Stimulated activated CD4-positive, alpha-beta T cell treated with anti-CD3 and anti-CD28 coated beads, Interleukin-1b, Interleukin-23, amount 100 ng/mL, for 24 hours (primary cell): Measurements from ENCODE around the gene CDKN2A.
"Not testable (repeated sequence)": the region's sequence is repeated elsewhere in the genome, so short reads cannot be mapped to it uniquely, and the experiment has no call there.

Experiments
- DNase-seq, 4 experiments: peaks; one replicate each; pipeline ENCODE4 v3.0.0-alpha.2; 2020; ENCODE audit warnings: low read depth in 4 of 4, low spot score in 1 of 4

Gene CDKN2A

DNA sequence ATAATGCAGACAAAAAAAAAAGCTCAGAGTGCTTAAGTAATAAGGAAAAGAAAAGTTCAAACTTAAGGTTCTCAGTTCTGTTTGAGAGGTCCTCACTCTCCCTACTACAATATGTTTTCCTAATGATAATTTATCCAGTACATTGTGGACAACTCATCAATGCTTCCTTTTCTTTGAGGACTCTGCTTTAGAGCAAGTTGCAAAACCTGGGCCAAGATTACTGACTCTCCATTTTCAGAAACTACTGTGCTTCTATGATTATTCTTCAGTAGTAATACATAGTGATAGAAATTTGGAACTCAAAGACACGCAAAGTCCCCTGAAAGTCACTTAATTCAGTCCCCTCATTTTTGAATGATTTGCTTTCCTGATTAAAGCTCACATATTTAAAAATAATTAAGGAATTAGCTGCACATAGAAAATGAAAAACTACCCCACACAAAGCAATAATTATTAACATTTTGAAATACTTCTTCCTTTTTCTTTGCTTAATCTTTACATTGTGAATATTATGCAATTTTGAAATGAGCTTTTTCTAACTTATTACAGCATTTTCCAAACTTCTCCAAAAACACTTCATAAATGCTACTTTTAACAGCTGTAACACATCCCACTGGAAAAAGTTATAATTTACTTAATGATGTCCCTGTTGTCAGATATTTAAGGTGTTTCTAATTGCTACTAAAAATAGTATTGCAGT is 11.2 kb downstream of the CDKN2A start:
- no peak for DNase-seq

DNA sequence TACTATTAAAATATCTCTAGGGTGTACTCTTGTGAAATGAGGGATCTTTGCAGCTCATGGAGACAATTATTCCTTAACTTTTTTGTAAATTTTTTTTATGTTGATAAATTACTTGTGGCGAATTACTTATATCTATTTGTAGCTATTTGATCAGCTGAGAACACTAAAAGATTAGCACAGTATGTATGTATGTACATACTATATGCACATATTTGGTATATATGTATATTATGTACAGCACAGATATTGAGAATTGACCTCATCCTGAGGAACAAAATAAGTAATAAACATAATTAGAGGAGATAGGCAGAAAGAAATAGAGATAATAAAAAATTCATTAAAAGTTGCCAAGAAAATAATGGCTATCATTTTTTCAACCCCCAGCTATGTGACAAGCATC is 11.8 kb downstream of the CDKN2A start:
- DNase-seq = no peak

DNA sequence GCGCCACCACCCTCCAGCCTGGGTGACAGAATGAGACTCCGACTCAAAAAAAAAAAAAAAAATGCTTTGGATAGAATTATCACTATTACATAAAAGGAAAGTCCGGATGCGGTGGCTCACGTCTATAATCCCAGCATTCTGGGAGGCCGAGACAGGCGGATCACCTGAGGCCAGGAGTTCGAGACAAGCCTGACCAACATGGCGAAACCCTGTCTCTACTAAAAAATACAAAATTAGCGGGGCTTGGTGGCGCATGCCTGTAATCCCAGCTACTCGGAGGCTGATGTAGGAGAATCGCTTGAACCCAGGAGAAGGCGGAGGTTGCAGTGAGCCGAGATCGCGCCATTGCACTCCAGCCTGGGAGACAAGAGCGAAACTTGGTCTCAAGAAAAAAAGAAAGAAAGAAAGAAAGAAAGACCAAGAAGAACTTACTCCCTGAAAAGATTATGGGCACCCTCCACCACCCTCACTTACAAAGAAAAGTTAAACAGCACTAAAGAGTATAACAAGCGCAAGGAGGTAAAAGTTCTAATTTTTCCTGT is 17.8 kb downstream of the CDKN2A start:
- DNase-seq = no peak

DNA sequence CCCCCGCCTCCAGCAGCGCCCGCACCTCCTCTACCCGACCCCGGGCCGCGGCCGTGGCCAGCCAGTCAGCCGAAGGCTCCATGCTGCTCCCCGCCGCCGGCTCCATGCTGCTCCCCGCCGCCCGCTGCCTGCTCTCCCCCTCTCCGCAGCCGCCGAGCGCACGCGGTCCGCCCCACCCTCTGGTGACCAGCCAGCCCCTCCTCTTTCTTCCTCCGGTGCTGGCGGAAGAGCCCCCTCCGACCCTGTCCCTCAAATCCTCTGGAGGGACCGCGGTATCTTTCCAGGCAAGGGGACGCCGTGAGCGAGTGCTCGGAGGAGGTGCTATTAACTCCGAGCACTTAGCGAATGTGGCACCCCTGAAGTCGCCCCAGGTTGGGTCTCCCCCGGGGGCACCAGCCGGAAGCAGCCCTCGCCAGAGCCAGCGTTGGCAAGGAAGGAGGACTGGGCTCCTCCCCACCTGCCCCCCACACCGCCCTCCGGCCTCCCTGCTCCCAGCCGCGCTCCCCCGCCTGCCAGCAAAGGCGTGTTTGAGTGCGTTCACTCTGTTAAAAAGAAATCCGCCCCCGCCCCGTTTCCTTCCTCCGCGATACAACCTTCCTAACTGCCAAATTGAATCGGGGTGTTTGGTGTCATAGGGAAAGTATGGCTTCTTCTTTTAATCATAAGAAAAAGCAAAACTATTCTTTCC is 19.3 kb downstream of the CDKN2A start:
- no peak for DNase-seq

DNA sequence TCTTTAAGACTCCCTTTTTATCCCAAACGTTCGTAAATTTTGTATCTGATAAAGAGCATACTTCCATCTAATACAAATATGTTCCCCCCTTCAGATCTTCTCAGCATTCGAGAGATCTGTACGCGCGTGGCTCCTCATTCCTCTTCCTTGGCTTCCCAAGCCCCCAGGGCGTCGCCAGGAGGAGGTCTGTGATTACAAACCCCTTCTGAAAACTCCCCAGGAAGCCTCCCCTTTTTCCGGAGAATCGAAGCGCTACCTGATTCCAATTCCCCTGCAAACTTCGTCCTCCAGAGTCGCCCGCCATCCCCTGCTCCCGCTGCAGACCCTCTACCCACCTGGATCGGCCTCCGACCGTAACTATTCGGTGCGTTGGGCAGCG is 19.9 kb downstream of the CDKN2A start:
- no peak for DNase-seq

DNA sequence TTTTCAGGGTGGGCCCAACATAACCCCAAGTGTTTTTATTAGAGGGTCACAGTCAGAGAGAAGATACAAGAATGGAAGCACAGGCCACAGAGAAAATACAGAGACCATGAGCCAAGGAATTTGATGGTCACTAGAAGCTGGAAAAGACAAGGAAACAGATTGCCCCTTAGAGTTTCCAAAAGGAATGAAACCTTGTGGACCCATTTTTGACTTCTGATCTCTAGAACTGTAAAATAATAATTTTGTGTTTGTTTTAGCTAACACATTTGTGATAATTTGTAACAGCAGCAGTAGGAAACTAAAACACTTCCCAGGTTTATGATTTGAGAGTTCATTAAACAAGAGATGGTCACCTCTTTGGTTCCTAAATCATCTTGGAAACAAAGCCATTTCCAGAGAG is 21.8 kb downstream of the CDKN2A start:
- DNase-seq = no peak

DNA sequence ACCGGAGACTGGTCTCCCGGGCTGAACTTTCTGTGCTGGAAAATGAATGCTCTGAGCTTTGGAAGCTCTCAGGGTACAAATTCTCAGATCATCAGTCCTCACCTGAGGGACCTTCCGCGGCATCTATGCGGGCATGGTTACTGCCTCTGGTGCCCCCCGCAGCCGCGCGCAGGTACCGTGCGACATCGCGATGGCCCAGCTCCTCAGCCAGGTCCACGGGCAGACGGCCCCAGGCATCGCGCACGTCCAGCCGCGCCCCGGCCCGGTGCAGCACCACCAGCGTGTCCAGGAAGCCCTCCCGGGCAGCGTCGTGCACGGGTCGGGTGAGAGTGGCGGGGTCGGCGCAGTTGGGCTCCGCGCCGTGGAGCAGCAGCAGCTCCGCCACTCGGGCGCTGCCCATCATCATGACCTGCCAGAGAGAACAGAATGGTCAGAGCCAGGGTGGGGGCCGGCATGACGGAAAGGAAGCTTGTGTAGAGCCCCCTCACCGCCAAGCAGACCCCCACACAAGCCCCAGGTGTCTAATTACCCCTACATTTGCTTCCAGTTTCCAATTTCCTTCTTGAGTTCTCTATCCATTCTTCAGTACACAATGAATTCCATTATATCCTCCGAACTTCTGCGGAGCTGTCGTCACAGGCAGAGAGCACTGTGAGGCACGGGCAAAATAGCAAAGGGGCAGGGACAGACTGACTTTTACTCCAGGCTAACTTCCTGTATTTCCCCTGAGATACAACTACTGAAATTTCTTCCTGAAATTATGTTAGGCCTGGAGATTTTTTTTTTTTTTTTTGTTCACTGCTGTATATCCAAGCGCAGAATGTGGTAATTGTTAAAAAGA is 23.2 kb downstream of the CDKN2A start:
- DNase-seq = no peak

DNA sequence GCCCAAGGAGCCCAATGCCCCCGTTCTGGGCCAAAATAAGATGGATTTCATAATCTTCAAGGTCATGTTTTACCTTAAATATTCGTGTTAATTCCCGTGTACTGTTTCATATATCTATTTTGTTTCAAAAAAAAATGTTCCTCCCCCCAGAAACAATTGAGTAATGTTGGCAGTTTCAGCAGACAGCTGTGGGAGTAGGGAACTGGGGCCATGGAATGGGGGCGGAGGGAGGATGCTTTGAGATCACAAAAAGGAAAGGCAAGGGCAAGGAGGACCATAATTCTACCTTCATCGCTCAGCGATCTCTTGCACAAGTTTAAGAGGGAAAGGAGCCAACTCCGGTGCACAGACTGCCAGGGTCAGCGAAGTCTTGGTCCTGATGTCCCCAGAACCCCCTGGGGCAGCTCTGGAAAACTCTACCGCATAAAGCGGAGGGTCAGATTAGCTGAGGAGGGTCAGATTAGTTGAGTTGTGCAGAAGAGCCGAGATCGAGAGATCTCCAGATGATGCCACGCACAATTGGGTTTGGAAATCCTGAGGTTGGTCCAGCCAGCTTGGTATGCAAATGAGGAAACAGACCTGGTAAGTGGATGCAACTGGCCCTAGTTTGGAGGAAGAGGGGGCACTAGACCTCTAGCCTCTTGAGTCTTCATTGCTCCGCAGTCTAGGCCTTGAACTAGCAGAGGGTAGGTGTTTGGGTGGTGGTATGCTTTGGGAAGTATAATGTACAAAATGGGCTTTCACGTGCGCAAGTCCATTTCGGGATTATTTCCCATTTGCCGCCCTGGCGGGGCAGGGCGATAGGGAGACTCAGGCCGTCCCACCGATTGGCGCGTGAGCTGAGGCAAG is 24.0 kb downstream of the CDKN2A start:
- no peak for DNase-seq

DNA sequence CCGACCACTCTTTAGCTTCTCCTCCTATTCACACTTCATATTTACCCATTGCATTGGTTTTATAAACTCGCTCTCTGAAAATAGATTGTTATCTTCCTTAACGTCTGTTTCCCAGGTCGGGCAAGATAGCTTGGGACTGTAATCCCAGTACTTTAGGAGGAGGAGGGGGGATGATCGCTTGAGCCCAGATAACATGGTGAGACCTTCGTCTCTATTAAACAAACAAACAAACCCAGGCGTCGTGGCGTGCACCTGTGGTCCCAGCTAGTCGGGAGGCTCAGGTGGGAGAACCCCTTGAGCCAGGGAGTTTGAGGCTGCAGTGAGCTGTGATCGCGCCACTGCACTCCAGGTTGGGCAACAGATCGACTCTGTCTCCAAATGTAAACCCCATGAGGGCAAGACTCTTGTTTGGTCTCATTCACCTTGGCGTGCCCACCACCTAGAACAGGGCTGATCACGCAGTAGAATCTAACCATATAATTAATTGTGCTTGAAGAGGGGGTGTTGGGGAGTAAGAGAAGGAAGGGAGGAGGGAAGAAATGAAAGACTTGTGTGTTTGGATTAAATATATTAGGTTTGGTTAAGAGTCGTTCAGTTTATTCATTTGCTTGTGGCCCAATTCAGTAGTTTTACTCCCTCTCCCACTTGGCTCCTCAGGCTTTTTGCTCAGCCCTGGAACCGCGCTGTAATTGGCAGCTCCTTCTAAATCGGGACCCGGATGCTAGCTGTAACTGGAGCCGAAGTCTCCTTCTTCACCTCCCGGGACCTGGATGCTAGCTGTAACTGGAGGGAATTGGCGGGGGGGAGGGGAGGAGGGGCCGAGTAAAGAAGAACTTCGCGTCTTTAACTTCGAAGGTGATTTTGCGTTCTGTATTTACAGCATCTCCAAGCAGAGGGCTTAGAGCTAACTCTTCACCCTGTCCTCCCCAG is 24.9 kb downstream of the CDKN2A start:
- no peak for DNase-seq

DNA sequence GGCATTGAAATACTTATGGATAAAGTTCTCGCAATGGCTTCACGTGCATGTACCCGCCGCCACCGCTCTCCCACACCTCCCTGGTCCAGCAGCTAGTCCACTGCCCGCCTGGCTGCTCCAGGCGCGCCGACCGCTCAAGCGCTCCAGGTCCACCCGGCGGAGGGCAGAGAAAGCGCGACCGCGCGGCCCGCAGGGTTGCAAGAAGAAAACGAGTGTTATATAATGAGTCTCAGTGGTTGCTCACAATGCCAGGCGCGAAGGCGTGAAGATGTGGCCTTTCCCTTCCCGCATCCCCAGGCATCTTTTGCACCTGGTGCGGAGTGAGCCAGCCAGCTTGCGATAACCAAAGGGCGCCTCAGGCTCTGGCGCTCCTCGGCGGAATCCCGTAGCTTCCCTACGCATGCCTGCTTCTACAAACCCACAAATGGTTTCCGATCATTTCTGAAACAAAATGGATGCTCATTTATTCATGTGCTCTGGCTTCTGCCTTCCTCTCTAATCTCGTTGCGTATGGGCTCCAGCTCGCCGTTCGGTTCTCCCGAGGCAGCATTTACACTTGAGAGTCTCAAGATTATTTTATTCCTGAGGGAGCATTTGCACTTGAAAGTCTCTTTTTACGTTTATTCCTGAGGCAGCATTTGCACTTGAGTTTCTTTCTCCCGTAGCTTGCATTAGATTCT is 25.7 kb downstream of the CDKN2A start:
- DNase-seq = no peak

DNA sequence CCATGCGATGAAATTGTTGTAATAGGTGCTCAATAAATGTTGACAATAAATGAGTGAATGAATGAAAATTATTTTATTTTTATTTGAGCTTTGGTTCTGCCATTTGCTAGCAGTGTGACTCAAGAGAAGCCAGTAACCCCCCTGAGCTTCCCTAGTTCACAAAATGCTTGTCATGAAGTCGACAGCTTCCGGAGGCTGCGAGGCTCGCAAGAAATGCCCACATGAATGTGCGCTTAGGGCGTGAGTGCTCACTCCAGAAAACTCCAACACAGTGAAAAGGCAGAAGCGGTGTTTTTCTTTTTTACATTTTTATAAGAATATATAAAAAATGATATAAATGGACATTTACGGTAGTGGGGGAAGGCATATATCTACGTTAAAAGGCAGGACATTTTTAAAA is 26.5 kb downstream of the CDKN2A start:
- no peak for DNase-seq

DNA sequence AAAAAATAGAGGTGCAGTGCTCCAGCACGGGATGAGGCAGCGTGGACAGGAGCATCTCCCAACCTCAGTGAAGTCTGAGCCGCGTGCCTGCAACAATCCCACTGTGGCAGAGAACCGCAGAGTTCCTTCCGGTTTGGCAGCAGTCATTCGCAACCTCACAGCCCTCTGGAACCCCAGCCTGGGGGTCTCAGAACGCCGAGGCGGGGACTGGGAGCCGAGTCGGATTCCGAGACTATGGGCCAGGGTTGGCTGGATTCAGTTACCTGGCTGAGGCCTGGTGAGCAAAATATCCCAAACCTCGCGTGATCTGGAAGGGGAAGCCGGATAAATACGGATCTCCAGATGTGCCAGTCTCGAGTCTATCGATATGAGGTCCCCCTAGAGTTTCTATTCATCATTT is 27.0 kb downstream of the CDKN2A start:
- DNase-seq = no peak

DNA sequence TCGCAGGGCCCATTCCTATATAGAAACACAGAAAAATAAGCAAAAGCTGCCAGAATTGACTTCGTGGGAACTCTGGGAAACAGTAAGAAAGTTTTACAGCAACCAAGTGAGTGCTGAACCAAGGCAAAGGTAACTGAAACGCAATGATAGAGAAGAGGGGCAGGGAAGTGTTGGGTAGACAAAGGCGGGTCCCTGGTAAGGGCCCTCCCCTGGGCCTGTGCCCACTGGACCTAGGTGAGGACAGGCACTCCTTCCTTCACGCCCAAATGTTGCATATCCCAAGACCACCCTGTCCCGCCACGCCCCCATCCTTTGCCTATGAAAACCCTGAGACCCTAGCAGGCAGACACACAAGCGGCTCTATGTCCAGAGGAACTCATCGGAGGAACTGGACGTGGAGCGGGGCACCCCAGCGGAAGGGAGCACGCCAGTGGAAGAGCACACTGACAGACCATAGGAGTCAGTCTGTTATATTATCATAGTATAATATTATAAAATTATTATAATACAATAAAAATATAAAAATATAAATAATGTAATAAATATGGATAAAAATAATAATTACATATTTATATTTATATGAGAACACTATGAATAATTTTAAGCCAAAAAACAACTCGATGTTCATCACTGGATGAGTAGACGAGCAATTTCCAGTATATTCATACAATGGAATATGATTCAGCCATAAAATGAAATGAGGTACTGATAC is 27.9 kb downstream of the CDKN2A start:
- no peak for DNase-seq

DNA sequence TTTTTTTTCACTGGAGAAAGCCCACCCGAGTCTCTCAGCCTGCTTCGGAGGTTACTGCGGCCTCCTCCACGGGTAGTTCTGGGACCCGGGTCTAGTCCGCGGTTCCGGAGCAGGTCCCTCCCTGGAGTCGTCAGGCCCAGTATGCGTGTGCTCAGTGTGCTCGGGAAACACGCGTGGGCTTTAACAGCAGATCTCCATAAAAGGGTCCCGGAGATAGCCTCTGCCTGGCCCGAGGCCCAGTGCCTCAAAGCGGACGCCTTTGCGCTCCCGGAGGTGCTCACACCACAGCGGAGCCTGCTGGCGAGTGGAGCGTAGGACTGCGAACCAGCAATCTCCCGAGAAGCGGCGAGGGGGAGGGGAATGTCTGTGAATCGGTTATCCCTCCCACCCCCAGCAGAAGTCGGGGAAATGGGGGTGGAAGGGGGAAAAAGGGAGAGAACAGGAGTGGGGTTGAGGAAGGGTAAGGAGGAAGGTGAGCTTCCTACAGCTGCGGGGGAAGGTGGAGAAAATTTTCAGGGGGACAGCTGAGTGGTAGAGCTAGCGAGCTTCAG is 28.7 kb downstream of the CDKN2A start:
- DNase-seq = no peak

DNA sequence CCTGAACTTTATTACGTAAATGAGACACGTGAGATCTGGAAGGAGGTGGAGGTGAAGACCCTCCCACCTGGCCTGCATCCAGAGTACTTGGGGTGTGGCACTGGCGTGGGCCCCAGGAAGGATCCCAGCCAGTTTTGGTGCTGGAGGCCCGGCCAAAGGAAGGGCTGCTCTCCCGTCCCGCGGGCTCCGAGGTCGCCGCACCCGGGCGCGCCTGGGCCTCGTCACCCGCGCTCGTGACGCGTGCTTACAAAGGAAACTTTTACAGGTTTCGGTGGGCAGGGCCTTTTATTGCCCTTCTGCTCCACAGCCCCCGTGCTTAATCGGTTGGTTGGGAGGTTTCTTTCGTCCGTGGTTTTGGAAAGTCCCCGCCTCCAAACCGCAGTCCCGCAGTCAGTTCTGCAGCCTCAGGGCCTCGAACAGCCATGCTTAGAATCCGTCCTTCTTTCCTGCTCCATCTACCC is 29.2 kb downstream of the CDKN2A start:
- peak in 3 of 4 experiments; percentile 7 to 33 (median 27) for DNase-seq

DNA sequence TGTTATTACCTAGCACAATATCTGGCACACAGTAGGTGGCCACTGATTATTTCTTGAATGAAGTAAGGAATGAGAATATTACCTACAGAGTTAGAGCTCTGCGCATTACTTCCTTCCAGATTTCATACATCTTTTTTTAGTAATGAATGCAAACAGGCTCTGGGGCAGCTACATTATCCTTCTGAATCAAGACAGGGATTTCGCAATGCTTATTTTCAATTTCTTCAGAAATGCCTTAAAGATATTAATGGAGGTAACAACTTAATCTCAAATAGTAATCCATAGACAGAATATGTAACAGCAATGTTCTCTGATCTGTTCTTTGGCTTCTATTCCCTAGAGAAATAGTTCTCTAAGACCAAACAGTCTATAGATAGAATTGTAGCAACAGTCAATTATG is 32.6 kb downstream of the CDKN2A start:
- DNase-seq = no peak

DNA sequence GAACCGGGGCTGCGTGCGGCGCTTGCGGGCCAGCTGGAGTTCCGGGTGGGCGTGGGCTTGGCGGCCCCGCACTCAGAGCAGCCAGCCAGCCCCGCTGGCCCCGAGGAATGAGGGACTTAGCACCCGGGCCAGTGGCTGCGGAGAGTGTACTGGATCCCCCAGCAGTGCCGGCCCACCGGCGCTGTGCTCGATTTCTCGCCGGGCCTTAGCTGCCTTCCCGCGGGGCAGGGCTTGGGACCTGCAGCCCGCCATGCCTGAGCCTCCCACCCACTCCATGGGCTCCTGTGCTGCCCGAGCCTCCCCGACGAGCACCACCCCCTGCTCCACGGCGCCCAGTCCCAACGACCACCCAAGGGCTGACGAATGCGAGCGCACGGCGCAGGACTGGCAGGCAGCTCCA is 34.9 kb downstream of the CDKN2A start:
- DNase-seq = not testable (repeated sequence)

DNA sequence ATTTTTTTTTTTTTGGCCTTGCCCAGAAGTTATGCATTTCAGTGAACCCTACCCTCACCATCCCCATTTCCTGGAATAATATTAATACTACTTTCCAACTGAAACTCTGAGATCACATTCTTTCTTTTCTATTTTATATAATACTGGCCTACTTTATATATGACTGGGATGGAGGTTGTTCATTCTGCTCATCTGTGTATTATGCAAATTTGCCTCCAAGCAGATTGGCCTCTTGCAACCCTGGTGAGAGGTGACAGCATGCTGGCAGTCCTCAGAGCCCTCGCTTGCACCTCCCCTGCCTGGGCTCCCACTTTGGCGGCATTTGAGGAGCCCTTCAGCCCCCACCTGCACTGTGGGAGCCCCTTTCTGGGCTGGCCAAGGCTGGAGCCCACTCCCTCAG is 35.4 kb downstream of the CDKN2A start:
- no peak for DNase-seq
